Measurements from ENCODE around the gene KRT4.

DNA sequence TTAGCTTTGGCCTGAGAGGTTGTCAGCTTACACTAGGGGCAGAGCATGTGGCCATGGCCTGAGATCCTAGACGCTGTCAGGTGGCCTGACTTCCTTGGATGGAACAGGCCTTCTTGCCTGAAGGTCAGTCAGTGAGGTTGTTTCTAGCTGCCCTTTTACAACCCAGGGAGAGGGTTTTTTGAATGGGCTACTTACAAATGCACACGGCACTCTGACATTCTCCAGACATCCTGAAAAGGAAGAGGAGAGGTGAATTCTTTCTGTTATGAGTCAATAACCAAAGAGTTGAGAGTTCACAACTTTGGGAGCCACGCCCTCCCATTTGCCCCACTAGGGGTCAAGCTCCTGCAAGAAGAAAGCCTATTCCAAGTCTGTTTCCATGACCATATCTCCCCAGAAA lies 44.6 kb downstream of the KRT4 start:
- TF ChIP-seq CTCF (conservative IDR thresholded peaks at IDR 0.05; ENCODE audit: low read length): no peak
- TF ChIP-seq EZH2phosphoT487 (IDR thresholded peaks at IDR 0.05; ENCODE audit: borderline replicate concordance, low read depth, low read length): no peak
